Stimulated activated naive B cell treated with anti-CD40 and anti-IgM and Interleukin-4, amounts not matched to agents 10 μg/mL and 1 μg/mL and 100 μg/mL, for 72 hours (primary cell): Measurements from ENCODE around the gene DIP2B.
"Not testable (repeated sequence)": the region's sequence is repeated elsewhere in the genome, so short reads cannot be mapped to it uniquely, and the experiment has no call there.

ENCODE experiments used
- ATAC-seq, 2 donors: fragments of 150-1000 bp; cut with Tn5 transposase; replicated peaks; 2 replicates each; pipeline ENCODE4 v1.10.0; 2021; ENCODE audit warnings: moderate library complexity in 1 of 2
- DNase-seq: peaks from one replicate; pipeline ENCODE4 v3.0.0; 2021
- H3K27ac Mint-ChIP-seq: one replicate; pipeline ENCODE4 v1.8.0; 2022; ENCODE audit warnings: mild to moderate bottlenecking, mixed read lengths
- H3K27me3 Mint-ChIP-seq, 2 donors: one replicate each; pipeline ENCODE4 v1.8.0; 2022; ENCODE audit warnings: mixed read lengths in 2 of 2
- H3K36me3 Mint-ChIP-seq, 2 donors: one replicate each; pipeline ENCODE4 v1.8.0; 2022; ENCODE audit warnings: mixed read lengths in 2 of 2, mild to moderate bottlenecking in 1 of 2
- H3K4me1 Mint-ChIP-seq, 2 donors: one replicate each; pipeline ENCODE4 v1.8.0; 2022; ENCODE audit warnings: mixed read lengths in 2 of 2, mild to moderate bottlenecking in 1 of 2
- H3K4me3 Mint-ChIP-seq, 2 donors: one replicate each; pipeline ENCODE4 v1.8.0; 2022; ENCODE audit warnings: mild to moderate bottlenecking in 2 of 2, mixed read lengths in 2 of 2, moderate library complexity in 1 of 2
- H3K9me3 Mint-ChIP-seq, 2 donors: one replicate each; pipeline ENCODE4 v1.8.0; 2022; ENCODE audit warnings: mixed read lengths in 2 of 2, mild to moderate bottlenecking in 1 of 2

DIP2B gene

GRCh38 chr12:50529345-50529744 lies 24.6 kb downstream of the DIP2B start:
- Mint-ChIP-seq H3K9me3 (peaks cover 0 to 1% of the 10 kb centered on the region in 2 donors), H3K27ac (peak overlapping the region; percentile 53), H3K27me3 (no peaks in the 10 kb centered on the region), H3K4me3 (no peak overlapping the region), H3K36me3 (peaks cover 15 to 20% of the 10 kb centered on the region in 2 donors), H3K4me1 (peaks cover 21 to 45% of the 10 kb centered on the region in 2 donors)
- ATAC-seq (no peak), DNase-seq (no peak)

- Mint-ChIP-seq H3K27me3 (no peaks in the 10 kb centered on the region), H3K4me3 (no peak overlapping the region), H3K27ac (no peak overlapping the region), H3K9me3 (no peaks in the 10 kb centered on the region), H3K4me1 (peaks cover 24 to 40% of the 10 kb centered on the region in 2 donors), H3K36me3 (peaks cover 9 to 12% of the 10 kb centered on the region in 2 donors)
- ATAC-seq (no peak), DNase-seq (no peak)
Measured at GRCh38 chr12:50530532-50530931, 25.7 kb downstream of the DIP2B start.

GRCh38 chr12:50533203-50533584 lies 28.4 kb downstream of the DIP2B start:
- peaks cover 28 to 40% of the 10 kb centered on the region in 2 donors for H3K4me1 Mint-ChIP-seq
- H3K4me3 Mint-ChIP-seq, result no peak overlapping the region
- DNase-seq, result no peak
- no peak for ATAC-seq
- peaks cover 4 to 16% of the 10 kb centered on the region in 2 donors for H3K36me3 Mint-ChIP-seq
- H3K27me3 Mint-ChIP-seq, result no peaks in the 10 kb centered on the region
- H3K27ac Mint-ChIP-seq, result no peak overlapping the region
- no peaks in the 10 kb centered on the region for H3K9me3 Mint-ChIP-seq

- no peak overlapping the region for H3K27ac Mint-ChIP-seq
- no peaks in the 10 kb centered on the region for H3K27me3 Mint-ChIP-seq
- peaks cover 1 to 16% of the 10 kb centered on the region in 2 donors for H3K36me3 Mint-ChIP-seq
- peaks cover 25 to 37% of the 10 kb centered on the region in 2 donors for H3K4me1 Mint-ChIP-seq
- H3K4me3 Mint-ChIP-seq, result no peak overlapping the region
- no peaks in the 10 kb centered on the region for H3K9me3 Mint-ChIP-seq
- no peak for ATAC-seq
- no peak for DNase-seq
Measured at GRCh38 chr12:50533971-50534370, 29.2 kb downstream of the DIP2B start.

- H3K4me1 Mint-ChIP-seq, result peaks cover 21 to 40% of the 10 kb centered on the region in 2 donors
- ATAC-seq (no peak), DNase-seq (no peak)
- H3K27me3 Mint-ChIP-seq, result no peaks in the 10 kb centered on the region
- H3K9me3 Mint-ChIP-seq, result no peaks in the 10 kb centered on the region
- peaks cover 1 to 12% of the 10 kb centered on the region in 2 donors for H3K36me3 Mint-ChIP-seq
- H3K27ac Mint-ChIP-seq, result no peak overlapping the region
- H3K4me3 Mint-ChIP-seq, result no peak overlapping the region
Measured at GRCh38 chr12:50536831-50537537, 32.2 kb downstream of the DIP2B start.

- Mint-ChIP-seq H3K27me3 (no peaks in the 10 kb centered on the region), H3K4me3 (peak overlapping the region in 1 of 2 donors; percentile 0)
- DNase-seq, result no peak
Measured at GRCh38 chr12:50537538-50537919, 32.7 kb downstream of the DIP2B start.

GRCh38 chr12:50538182-50538581 lies 33.4 kb downstream of the DIP2B start:
- Mint-ChIP-seq H3K4me1 (peaks cover 28 to 51% of the 10 kb centered on the region in 2 donors), H3K9me3 (no peaks in the 10 kb centered on the region), H3K36me3 (peaks cover 1 to 12% of the 10 kb centered on the region in 2 donors), H3K27ac (peak overlapping the region; percentile 75), H3K4me3 (peak overlapping the region; percentile 54 to 75), H3K27me3 (no peaks in the 10 kb centered on the region)
- peak; percentile 52 to 69 for ATAC-seq
- no peak for DNase-seq

More at GRCh38 chr12:50537538-50537919, 32.7 kb downstream of the DIP2B start:
- H3K4me1 Mint-ChIP-seq, result peaks cover 24 to 45% of the 10 kb centered on the region in 2 donors
- peak overlapping the region; percentile 43 for H3K27ac Mint-ChIP-seq
- peaks cover 1 to 12% of the 10 kb centered on the region in 2 donors for H3K36me3 Mint-ChIP-seq
- no peaks in the 10 kb centered on the region for H3K9me3 Mint-ChIP-seq
- ATAC-seq, result no peak

GRCh38 chr12:50541139-50541538 lies 36.4 kb downstream of the DIP2B start:
- Mint-ChIP-seq H3K27me3 (no peaks in the 10 kb centered on the region), H3K27ac (no peak overlapping the region), H3K9me3 (no peaks in the 10 kb centered on the region), H3K4me3 (no peak overlapping the region), H3K36me3 (peaks cover 4 to 12% of the 10 kb centered on the region in 2 donors), H3K4me1 (peaks cover 28 to 50% of the 10 kb centered on the region in 2 donors)
- DNase-seq (no peak), ATAC-seq (no peak)

- Mint-ChIP-seq H3K27me3 (no peaks in the 10 kb centered on the region), H3K9me3 (no peaks in the 10 kb centered on the region), H3K4me1 (peaks cover 26 to 54% of the 10 kb centered on the region in 2 donors), H3K27ac (peak overlapping the region; percentile 56), H3K4me3 (no peak overlapping the region), H3K36me3 (peaks cover 2 to 7% of the 10 kb centered on the region in 2 donors)
- peak; percentile 76 to 87 for ATAC-seq
- no peak for DNase-seq
Measured at GRCh38 chr12:50542448-50542847, 37.7 kb downstream of the DIP2B start.

- not testable (repeated sequence) for H3K9me3 Mint-ChIP-seq, H3K27me3 Mint-ChIP-seq, ATAC-seq, H3K27ac Mint-ChIP-seq, H3K36me3 Mint-ChIP-seq, H3K4me3 Mint-ChIP-seq, DNase-seq
- H3K4me1 Mint-ChIP-seq, result peaks cover 19 to 50% of the 10 kb centered on the region in 2 donors
Measured at GRCh38 chr12:50543188-50543587, 38.4 kb downstream of the DIP2B start.

- no peak overlapping the region for H3K4me3 Mint-ChIP-seq
- no peak for DNase-seq
- H3K27me3 Mint-ChIP-seq, result no peaks in the 10 kb centered on the region
- peaks cover 0 to 2% of the 10 kb centered on the region in 2 donors for H3K36me3 Mint-ChIP-seq
- no peak overlapping the region for H3K27ac Mint-ChIP-seq
- H3K4me1 Mint-ChIP-seq, result peaks cover 13 to 42% of the 10 kb centered on the region in 2 donors
- H3K9me3 Mint-ChIP-seq, result no peaks in the 10 kb centered on the region
- ATAC-seq, result no peak
Measured at GRCh38 chr12:50545213-50545612, 40.4 kb downstream of the DIP2B start.

GRCh38 chr12:50545786-50546185 lies 41.0 kb downstream of the DIP2B start:
- Mint-ChIP-seq H3K27me3 (no peaks in the 10 kb centered on the region), H3K4me1 (peaks cover 13 to 44% of the 10 kb centered on the region in 2 donors), H3K9me3 (no peaks in the 10 kb centered on the region), H3K4me3 (no peak overlapping the region), H3K36me3 (peaks cover 0 to 3% of the 10 kb centered on the region in 2 donors), H3K27ac (peak overlapping the region; percentile 43)
- DNase-seq (no peak), ATAC-seq (no peak)

- H3K4me1 Mint-ChIP-seq, result peaks cover 18 to 50% of the 10 kb centered on the region in 2 donors
- H3K36me3 Mint-ChIP-seq, result peaks cover 3 to 8% of the 10 kb centered on the region in 2 donors
- H3K27ac Mint-ChIP-seq, result no peak overlapping the region
- ATAC-seq (no peak), DNase-seq (no peak)
- H3K9me3 Mint-ChIP-seq, result peaks cover 0 to 2% of the 10 kb centered on the region in 2 donors
- H3K4me3 Mint-ChIP-seq, result no peak overlapping the region
- no peaks in the 10 kb centered on the region for H3K27me3 Mint-ChIP-seq
Measured at GRCh38 chr12:50546441-50547318, 41.9 kb downstream of the DIP2B start.

- peaks cover 7 to 9% of the 10 kb centered on the region in 2 donors for H3K36me3 Mint-ChIP-seq
- DNase-seq, result no peak
- peaks cover 0 to 3% of the 10 kb centered on the region in 2 donors for H3K9me3 Mint-ChIP-seq
- no peak for ATAC-seq
- H3K4me3 Mint-ChIP-seq, result no peak overlapping the region
- no peaks in the 10 kb centered on the region for H3K27me3 Mint-ChIP-seq
- peaks cover 15 to 46% of the 10 kb centered on the region in 2 donors for H3K4me1 Mint-ChIP-seq
- H3K27ac Mint-ChIP-seq, result no peak overlapping the region
Measured at GRCh38 chr12:50547742-50548141, 43.0 kb downstream of the DIP2B start.
